GM13977 (cell line): ENCODE results near the gene DGKG.

Experiments used
- DNase-seq: peaks from one replicate; pipeline ENCODE4 v3.0.0; 2012; ENCODE audit warnings: low spot score
- in situ Hi-C: fragments of 300-500 bp; cut with MboI; formaldehyde crosslinking; loops from one replicate; pipeline ENCODE4 v1.12.0; 2022; ENCODE audit warnings: low sequenced_read_pairs, low pct_unique_long_range_greater_than_20kb, mixed read lengths, inconsistent platforms; ENCODE audit not compliant: unreplicated experiment
- TF ChIP-seq, protein P1 (sequence below): IDR thresholded peaks from 2 replicates; pipeline ENCODE4 v1.5.1; 2012; ENCODE audit warnings: mild to moderate bottlenecking, control low read depth; ENCODE audit not compliant: insufficient read depth; ENCODE audit errors: extremely low read depth, missing control alignments

DGKG gene

DNA sequence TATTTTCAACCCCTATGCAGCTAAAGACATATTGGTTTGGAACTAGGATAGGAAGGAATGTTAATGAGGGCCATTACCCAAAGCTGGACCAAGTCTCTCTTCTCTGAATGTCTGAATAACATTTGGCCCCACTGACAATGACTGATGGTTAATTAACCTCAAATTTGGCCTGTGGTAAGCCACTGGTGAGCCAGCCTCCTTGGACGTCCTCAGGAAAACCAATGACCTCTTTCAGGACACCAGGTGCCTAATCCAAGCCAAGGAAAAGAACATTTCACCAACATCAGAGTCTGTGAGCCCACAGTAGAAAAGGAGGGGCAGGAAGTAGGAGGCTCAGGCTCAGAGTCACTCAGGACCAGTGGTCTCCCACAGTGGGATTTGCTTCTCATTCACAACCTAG is 196.7 kb downstream of the DGKG start:
- DNase-seq = no peak
- in situ Hi-C loops = no loop called here
- TF ChIP-seq, protein P1, sequence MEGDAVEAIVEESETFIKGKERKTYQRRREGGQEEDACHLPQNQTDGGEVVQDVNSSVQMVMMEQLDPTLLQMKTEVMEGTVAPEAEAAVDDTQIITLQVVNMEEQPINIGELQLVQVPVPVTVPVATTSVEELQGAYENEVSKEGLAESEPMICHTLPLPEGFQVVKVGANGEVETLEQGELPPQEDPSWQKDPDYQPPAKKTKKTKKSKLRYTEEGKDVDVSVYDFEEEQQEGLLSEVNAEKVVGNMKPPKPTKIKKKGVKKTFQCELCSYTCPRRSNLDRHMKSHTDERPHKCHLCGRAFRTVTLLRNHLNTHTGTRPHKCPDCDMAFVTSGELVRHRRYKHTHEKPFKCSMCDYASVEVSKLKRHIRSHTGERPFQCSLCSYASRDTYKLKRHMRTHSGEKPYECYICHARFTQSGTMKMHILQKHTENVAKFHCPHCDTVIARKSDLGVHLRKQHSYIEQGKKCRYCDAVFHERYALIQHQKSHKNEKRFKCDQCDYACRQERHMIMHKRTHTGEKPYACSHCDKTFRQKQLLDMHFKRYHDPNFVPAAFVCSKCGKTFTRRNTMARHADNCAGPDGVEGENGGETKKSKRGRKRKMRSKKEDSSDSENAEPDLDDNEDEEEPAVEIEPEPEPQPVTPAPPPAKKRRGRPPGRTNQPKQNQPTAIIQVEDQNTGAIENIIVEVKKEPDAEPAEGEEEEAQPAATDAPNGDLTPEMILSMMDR = no peak

DNA sequence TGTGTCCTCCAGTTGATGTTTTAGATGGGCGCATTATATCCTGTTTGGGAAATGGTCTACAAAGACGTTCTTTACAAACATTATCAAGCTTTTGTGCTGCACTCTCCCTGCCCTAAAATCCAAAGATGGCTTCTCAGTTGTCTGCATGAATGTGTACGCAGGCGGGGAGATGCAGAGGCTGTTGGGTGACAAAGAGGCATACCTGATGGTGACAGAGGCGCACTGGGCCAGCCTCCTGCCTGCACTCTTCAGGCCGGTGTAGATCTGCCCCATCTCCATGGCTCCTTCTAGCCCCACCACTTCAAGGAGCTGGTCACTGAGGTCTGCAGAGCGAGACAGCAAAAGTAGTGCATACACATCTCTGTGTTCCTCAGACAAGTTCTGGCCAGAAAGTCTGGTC is 197.3 kb downstream of the DGKG start:
- TF ChIP-seq, protein P1 = no peak
- DNase-seq = no peak
- in situ Hi-C loops = no loop called here

DNA sequence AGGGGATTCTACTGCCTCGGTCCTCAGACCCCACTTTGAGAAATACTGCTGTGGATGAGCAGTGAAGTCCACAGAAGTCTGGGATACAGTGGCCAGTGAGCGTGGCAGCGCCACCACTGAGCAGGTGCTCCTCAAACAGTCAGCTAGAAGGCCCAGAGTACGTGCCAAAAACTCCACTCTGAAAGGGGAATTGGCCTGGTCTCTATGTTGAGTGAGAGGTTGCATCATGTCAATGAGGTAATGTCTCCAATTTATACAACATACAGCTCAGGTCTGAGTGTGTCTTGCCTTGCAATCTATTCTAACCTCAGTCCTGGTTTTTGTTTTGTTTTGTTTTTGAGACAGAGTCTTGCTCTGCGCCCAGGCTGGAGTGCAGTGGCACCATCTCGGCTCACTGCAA is 199.8 kb downstream of the DGKG start:
- TF ChIP-seq, protein P1 = no peak
- in situ Hi-C loops = no loop called here
- no peak for DNase-seq

DNA sequence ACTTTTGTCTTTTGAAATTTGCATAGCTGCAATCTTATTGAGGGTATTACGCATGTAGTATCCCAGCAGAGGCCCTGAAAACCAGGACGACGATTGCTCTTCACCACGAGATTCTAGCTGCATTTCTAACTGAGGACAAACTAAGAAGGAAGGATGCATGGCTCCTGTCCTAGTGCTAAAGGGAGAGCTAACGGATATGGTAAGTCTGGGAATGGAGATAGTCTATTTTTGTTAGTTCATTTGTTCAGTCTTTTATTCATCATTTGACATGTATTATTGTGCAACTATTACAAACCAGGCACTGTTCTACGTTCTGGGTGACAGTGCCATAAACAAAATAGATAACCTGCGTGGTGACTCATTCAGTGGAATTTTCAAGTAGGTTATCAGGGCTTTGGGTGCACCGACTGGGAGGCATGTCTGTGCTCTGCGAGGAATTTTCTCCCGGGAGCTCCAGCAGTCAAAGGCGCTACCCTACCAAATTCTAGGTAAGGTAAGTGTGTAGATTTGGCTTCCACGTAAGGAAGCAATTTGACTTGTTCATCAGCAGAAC is 201.3 kb downstream of the DGKG start:
- TF ChIP-seq, protein P1 = no peak
- in situ Hi-C loops = no loop called here
- no peak for DNase-seq

DNA sequence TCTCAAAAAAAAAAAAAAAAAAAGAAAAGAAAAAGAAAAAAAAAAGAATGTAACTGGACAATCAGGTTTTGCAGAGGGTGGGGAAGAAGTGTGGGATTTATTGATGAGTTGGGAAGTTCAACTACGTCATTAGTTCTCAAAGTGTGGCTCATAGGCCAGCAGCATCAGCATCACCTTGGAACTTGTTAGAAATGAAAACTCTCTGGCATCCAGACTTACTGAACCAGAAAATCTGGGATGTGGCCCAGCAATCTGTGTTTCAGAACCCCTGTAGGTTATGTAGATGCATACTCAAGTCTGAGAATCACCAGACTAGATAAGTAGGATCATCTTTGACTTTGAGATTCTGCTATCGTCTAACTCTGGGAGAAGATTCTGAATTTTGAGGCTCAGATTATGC is 207.4 kb downstream of the DGKG start:
- TF ChIP-seq, protein P1 = no peak
- in situ Hi-C loops = no loop called here
- DNase-seq = no peak

DNA sequence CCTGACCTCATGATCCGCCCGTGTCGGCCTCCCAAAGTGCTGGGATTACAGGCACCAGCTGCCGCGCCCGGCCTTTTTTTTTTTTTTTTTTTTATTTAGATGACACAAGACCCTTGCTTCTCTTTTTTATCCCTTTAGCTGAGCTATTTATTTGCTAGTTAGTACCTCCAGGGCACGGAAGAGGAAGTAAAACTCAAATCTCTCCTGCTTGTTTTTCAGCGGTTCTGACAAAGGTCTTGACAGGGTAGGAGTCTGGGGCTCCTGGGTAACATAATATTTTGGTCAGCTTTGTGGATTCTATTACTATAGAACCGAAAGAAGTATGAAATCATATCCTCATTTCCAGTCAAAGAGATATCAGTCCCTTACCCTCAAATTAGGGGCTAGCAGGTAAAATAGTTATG is 209.1 kb downstream of the DGKG start:
- peak; percentile 75 for DNase-seq
- TF ChIP-seq, protein P1 = no peak
- in situ Hi-C loops = no loop called here

DNA sequence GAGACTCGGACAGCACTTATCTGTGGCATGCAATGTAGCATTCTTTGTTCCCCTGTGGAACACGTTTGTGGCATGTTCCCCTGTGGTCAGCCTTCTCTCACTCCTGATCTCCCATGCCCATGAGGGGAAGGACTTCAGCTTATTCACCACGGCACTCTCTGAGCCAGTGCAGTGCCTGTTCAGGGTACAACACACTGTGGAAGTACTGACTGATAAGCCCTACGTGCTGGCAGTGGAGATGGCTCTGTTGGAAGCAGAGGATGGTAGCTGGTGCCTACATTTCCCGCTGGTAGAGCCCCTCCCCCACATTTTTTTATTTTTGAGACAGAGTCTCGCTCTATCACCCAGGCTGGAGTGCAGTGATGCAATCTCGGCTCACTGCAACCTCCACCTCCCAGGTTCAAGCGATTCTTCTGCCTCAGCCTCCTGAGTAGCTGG is 209.7 kb downstream of the DGKG start:
- in situ Hi-C loops = no loop called here
- no peak for DNase-seq
- TF ChIP-seq, protein P1 = no peak
